Measurements from ENCODE around the gene EPM2A. TPM values are rescaled to one million over a fixed set of nuclear protein-coding genes. Genes with fewer than 3 reads are reported as not detected.

EPM2A gene
- total RNA-seq, 1 donor from 2014 or later: 41.3 TPM

DNA sequence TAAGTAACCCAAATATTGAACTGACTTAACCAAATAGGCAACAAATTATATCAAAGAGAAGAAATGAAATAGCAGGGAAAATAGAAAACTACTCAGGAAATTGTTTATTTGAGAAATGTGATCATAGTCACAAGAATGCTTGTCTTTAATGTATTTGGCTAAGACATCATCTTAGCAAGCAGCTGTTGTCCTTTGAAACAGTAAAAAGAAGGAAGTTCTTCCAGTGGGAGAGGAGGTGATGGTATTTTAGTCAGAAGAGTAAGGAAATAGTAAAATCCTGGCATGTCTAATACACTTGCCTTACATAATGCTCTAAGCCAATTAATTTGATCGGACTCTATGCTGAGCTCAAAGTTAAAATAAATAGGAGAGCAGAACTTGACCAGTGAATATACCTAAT lies 126.5 kb downstream of the EPM2A start:
- Histone ChIP-seq H3K4me3 (no peak overlapping the region), H3K27me3 (ENCODE audit: low read depth) (no peaks in the 10 kb centered on the region), H3K9me3 (replicated peaks) (no peaks in the 10 kb centered on the region), H3K4me1 (no peaks in the 10 kb centered on the region), H3K36me3 (no peaks in the 10 kb centered on the region), H3K27ac (replicated peaks) (no peak overlapping the region)
- no peak for DNase-seq
- intact Hi-C loops (cut with micrococcal nuclease): no loop called here
- TF ChIP-seq, protein P1, sequence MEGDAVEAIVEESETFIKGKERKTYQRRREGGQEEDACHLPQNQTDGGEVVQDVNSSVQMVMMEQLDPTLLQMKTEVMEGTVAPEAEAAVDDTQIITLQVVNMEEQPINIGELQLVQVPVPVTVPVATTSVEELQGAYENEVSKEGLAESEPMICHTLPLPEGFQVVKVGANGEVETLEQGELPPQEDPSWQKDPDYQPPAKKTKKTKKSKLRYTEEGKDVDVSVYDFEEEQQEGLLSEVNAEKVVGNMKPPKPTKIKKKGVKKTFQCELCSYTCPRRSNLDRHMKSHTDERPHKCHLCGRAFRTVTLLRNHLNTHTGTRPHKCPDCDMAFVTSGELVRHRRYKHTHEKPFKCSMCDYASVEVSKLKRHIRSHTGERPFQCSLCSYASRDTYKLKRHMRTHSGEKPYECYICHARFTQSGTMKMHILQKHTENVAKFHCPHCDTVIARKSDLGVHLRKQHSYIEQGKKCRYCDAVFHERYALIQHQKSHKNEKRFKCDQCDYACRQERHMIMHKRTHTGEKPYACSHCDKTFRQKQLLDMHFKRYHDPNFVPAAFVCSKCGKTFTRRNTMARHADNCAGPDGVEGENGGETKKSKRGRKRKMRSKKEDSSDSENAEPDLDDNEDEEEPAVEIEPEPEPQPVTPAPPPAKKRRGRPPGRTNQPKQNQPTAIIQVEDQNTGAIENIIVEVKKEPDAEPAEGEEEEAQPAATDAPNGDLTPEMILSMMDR (IDR thresholded peaks at IDR 0.05; ENCODE audit: borderline replicate concordance): no peak

DNA sequence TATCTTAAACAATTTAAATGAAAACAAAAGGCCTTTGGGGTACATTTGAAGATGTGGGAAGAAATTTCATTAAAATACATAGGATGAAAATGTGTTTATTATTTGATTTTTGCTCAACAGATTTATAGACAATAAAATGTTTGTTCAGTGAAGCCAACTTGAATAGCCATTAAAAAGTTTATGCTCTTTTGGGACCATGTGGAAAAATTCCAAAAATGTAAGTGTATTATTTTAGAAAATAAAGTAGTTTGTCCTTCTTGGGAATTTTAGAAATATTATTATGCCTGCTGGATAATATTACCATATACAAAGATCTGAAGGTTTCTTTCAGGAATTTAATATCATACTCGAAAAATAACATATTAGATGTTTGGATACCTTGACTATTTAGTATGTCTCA lies 131.3 kb downstream of the EPM2A start:
- Histone ChIP-seq H3K27ac (replicated peaks) (no peak overlapping the region), H3K4me3 (no peak overlapping the region), H3K27me3 (ENCODE audit: low read depth) (no peaks in the 10 kb centered on the region), H3K36me3 (no peaks in the 10 kb centered on the region), H3K4me1 (no peaks in the 10 kb centered on the region), H3K9me3 (replicated peaks) (peaks cover 3% of the 10 kb centered on the region)
- TF ChIP-seq, protein P1 (IDR thresholded peaks at IDR 0.05; ENCODE audit: borderline replicate concordance): no peak
- intact Hi-C loops (cut with micrococcal nuclease): no loop called here
- DNase-seq: no peak

DNA sequence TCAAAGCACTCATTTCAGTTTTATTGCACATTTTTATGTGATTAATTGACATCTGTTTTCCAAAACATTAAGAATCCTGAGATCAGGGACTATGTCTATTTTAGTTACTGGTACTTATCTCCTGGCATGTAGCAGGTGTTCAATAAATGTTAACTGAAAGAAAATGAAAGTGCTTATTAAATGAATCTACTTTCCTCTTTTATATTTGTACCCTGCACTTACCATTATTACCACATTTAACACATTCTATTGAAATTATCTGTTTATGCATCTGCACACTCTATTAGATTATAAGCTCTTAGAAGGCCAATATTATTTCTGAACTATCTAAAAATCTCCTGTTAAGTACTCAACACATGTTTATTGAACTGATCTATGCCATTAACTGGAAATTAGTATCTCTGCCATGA lies 131.9 kb downstream of the EPM2A start:
- TF ChIP-seq, protein P1 (IDR thresholded peaks at IDR 0.05; ENCODE audit: borderline replicate concordance): no peak
- H3K4me3 ChIP-seq: no peak overlapping the region
- peaks cover 6% of the 10 kb centered on the region for H3K9me3 ChIP-seq (replicated peaks)
- DNase-seq: no peak
- no peak overlapping the region for H3K27ac ChIP-seq (replicated peaks)
- H3K36me3 ChIP-seq: no peaks in the 10 kb centered on the region
- intact Hi-C loops (cut with micrococcal nuclease): no loop called here
- no peaks in the 10 kb centered on the region for H3K27me3 ChIP-seq (ENCODE audit: low read depth)
- H3K4me1 ChIP-seq: no peaks in the 10 kb centered on the region

DNA sequence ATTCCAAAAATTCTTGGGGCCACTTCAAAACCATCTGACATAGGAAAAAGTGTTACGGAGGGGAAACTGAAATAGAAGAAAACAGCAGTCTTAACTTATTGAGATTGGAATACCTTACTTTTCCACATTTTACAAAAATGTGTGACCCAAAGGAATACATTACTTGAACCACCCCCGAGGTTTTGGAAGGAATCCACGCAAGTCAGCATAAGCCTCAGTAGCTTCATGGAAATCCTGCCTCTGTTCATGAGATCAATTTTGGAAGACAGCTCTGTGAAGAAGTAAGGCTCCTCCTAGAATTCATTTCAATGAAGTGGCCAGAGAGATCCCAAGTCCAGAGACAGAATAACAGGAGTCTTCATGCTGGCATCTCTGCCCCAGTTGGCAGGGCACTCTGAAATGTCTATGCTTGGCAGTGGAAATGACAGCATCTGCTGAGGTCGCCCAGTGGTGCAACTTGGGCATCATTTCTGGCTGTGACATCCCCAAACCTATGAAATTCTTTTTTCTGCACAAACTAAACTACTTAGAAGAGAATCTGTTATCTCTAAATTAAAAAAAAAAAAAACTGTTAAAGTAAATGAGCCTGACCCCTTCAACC lies 132.5 kb downstream of the EPM2A start:
- DNase-seq: no peak
- TF ChIP-seq, protein P1 (IDR thresholded peaks at IDR 0.05; ENCODE audit: borderline replicate concordance): no peak
- intact Hi-C loops (cut with micrococcal nuclease): no loop called here
- peaks cover 8% of the 10 kb centered on the region for H3K9me3 ChIP-seq (replicated peaks)
- H3K27me3 ChIP-seq (ENCODE audit: low read depth): no peaks in the 10 kb centered on the region
- no peak overlapping the region for H3K4me3 ChIP-seq
- no peak overlapping the region for H3K27ac ChIP-seq (replicated peaks)
- H3K4me1 ChIP-seq: no peaks in the 10 kb centered on the region
- no peaks in the 10 kb centered on the region for H3K36me3 ChIP-seq

DNA sequence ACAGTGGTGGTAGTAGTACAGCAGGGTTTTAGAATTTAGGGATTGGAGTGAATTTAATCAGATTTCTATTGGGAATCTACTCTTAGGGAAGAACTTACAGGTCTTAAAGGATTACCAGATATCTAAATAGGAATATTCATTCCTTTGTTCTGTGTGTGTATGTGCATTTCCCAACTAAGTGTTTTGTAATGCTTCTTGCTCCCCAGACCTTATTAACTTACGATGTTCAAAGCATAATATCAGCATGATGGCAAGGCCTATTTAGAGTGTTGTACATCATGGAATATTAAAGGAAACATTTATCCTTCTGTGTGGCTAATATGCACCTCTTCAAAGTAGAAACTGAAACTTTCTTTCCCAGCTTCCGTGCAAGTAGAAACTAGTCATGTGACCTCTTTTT lies 133.9 kb downstream of the EPM2A start:
- H3K4me1 ChIP-seq: no peaks in the 10 kb centered on the region
- peaks cover 11% of the 10 kb centered on the region for H3K9me3 ChIP-seq (replicated peaks)
- no peak overlapping the region for H3K27ac ChIP-seq (replicated peaks)
- H3K36me3 ChIP-seq: no peaks in the 10 kb centered on the region
- H3K4me3 ChIP-seq: no peak overlapping the region
- TF ChIP-seq, protein P1 (IDR thresholded peaks at IDR 0.05; ENCODE audit: borderline replicate concordance): no peak
- no peaks in the 10 kb centered on the region for H3K27me3 ChIP-seq (ENCODE audit: low read depth)
- intact Hi-C loops (cut with micrococcal nuclease): no loop called here
- no peak for DNase-seq

Measured in left ventricle myocardium inferior (tissue), 1 donor.